GM21717 (cell line): ENCODE data around the gene DOCK8.
"Not testable (repeated sequence)": the region's sequence is repeated elsewhere in the genome, so short reads cannot be mapped to it uniquely, and the experiment has no call there.

Source experiments
- ATAC-seq: cut with Tn5 transposase; IDR thresholded peaks from one replicate; pipeline ENCODE4 v1.9.1; 2021; ENCODE audit warnings: mild to moderate bottlenecking, moderate library complexity; ENCODE audit not compliant: unreplicated experiment

Gene DOCK8

DNA sequence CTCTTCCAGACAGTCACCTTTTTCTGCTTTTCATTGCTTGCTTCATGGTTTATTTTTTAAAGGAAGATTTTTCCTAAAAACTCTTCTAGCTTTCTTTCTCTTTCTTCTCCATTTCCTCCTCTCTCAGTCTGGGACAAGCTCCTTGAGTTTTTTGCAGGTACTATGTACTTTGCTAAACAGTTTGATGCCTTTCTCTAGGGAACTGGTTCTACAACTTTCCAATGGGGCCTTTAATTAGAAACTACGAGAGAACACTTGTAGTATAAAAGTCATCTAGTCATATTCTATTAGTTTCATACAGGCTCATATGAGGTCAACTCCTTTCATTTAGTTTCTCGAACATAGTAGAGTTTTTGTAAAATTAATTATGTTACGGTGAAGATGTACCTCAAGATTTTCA is 189.6 kb downstream of the DOCK8 start:
- ATAC-seq: no peak

- ATAC-seq: no peak
These were observed 190.7 kb downstream of the DOCK8 start for GRCh38 chr9:405341-405740.

- ATAC-seq: no peak
These were observed 192.4 kb downstream of the DOCK8 start for GRCh38 chr9:406886-407654.

DNA sequence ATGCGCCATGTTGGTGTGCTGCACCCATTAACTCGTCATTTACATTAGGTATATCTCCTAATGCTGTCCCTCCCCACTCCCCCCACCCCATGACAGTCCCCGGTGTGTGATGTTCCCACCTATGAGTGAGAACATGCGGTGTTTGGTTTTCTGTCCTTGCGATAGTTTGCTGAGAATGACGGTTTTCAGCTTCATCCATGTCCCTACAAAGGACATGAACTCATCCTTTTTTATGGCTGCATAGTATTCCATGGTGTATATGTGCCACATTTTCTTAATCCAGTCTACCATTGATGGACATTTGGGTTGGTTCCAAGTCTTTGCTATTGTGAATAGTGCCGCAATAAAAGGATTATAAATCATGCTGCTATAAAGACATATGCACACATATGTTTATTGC is 195.0 kb downstream of the DOCK8 start:
- not testable (repeated sequence) for ATAC-seq

DNA sequence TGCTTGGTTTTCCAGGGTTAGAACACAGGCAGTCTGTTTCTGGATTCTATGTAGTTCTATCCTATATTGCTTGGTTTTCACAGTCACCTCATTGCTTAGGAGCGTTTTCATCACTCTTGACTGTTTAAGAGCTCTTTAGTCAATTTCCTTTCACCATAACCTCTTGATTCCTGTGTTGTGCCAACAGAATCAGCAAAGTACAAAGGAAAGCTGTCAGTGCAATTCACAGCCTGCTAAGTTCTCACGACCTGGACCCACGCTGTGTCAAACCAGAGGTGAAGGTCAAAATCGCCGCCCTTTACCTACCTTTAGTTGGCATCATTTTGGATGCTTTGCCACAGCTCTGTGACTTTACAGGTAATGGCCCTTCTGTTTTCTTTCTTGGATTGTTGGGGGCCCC is 199.9 kb downstream of the DOCK8 start:
- ATAC-seq: no peak

- no peak for ATAC-seq
These were observed 205.0 kb downstream of the DOCK8 start for GRCh38 chr9:419571-420171.

DNA sequence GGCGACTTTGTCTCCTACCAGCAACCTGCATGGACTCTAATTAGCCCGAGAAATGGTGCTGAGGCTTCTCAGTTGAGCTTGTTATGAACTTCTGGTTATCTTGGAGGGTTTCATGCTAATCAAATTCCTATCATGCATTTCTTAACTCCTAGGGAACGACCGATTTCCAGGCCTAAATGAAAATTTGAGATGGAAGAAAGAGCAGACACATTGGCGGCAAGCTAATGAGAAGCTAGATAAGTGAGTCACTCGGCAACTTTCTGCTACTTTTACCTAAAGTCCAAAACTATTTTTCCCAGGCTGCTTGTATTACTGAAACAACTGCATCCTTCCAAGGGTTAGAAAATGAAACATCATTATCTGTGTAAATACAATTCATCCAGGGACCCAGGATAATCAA is 207.2 kb downstream of the DOCK8 start:
- ATAC-seq: no peak

DNA sequence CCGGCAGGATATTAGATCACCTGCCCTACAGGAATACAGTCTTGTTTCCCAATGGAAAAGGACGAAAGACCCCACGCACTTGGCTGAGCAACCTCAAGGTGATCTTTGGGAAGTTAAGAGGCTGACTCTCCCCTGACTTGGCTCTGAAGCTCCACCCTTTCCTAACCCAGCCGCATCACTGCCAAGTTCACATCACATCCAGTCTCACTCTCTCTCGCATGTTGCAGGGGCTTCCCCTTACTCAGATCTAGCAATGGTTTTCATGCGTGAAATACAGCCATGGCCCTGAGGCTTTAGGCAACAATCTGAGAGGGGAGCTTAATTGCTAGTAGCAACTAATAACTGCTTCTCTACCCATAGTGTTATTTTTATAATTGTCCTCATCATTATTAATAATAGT is 211.6 kb downstream of the DOCK8 start:
- ATAC-seq: no peak

DNA sequence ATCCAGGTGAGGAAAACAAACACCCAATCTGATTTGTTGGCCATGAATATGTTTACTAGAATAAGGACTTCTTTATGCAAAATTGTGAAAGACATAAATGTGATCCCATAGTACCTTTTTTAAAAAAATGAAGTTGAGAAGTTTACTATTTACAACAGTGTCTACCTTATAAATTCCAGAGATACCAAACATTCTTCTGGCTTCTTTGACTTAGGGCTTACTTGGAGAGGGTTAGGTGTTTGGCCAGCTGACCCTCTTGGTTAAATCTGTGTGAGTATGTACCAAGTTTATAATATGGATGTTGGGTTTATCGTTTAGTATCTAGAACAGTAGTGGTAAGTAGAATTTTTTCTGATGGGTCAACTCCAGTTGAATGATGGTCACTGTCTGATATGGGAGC is 212.3 kb downstream of the DOCK8 start:
- no peak for ATAC-seq

GRCh38 chr9:431701-432100 is 217.0 kb downstream of the DOCK8 start:
- ATAC-seq: no peak

- ATAC-seq: no peak
These were observed 221.8 kb downstream of the DOCK8 start for GRCh38 chr9:436482-436881.

GRCh38 chr9:437066-437465 is 222.4 kb downstream of the DOCK8 start:
- no peak for ATAC-seq

DNA sequence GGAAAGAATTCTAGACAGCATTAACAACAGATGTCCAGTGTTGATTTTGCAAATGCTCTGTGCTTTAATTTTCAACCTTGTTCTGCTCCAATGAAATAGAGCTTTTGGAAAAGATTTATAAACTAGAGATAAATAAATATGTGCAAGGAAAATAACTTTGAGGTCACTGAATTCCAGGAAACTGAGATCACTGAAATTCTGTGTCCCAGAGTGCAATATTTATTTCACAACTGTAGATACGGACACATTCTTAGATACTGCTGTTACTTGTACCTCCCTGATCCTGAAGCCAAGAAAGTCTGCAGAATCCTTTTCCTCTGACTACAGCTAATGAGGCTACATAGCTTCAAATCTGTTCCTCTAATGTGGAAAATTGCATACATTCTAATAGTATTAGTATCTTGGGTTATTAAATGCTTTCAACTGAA is 222.9 kb downstream of the DOCK8 start:
- ATAC-seq: no peak

DNA sequence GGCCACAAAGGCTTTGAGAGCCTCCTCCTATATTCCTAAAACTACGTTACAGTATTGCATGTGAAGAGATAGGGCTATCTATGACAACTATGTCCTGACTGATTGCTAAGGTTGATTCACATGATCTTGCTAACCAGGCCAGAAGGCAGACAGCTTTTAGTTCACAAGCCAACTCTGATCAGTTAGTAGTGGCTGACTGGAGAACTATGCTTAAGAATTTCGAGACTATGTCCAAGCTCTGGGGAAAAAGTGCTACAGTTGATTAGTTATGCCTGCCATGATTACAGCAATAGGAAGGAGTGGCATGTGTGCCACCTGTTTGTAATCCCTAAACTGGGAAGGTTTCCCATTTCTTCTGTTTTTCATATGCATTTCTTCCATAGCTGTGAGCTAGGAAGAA is 223.4 kb downstream of the DOCK8 start:
- no peak for ATAC-seq

GRCh38 chr9:438961-439768 is 224.5 kb downstream of the DOCK8 start:
- no peak for ATAC-seq

GRCh38 chr9:441126-441525 is 226.5 kb downstream of the DOCK8 start:
- ATAC-seq: no peak

DNA sequence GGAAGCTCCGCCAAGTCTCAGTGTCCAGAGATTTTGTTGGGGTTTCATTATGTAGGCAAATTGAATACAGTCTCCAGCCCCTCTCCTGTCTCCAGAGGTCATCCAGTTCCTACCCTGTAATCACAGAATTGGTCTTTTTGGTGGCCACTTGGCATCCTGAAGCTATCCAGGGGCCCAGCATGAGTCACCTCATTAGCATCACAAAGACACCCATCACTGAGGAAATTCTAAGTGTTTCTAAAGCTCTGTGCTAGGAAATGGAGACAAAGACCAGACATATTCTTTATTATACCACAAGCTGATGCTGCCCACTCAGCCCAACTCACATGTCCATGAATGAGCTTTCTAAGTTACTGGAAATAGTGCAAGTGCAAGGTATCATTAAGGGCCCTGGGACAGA is 229.9 kb downstream of the DOCK8 start:
- no peak for ATAC-seq

DNA sequence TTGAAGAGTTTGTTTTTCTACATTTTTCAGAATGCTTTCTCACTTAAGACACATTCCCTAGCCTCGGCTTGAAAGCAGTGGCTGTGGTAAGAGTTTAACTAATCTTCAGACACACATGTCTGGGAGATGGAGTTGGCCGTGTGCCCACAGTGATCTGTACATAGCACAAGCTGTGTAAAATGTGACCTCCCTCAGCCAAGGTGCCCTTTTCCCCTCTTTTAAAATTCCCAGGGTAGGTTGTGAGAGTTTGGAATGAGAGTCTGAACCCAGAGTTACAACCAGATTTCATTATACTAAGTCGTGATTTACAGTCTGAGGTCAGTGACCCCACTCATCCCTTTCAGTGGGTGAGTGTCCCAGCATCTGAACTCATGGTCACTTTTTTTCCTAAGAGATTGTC is 230.4 kb downstream of the DOCK8 start:
- no peak for ATAC-seq

- no peak for ATAC-seq
These were observed 231.5 kb downstream of the DOCK8 start for GRCh38 chr9:446074-446699.

- ATAC-seq: peak; percentile 68
These were observed 232.8 kb downstream of the DOCK8 start for GRCh38 chr9:447230-448025.

GRCh38 chr9:450057-450456 is 235.4 kb downstream of the DOCK8 start:
- ATAC-seq: no peak
